Activated CD8-positive, alpha-beta memory T cell treated with anti-CD3 and anti-CD28 coated beads, Interleukin-2, amount 50 U/mL, for 48 hours (primary cell): ENCODE results near the gene NDUFB8.

Experiments
- DNase-seq: peaks from one replicate; pipeline ENCODE4 v3.0.0-alpha.2; 2020

Gene NDUFB8

GRCh38 chr10:100535715-100536353, 6.2 kb upstream of the NDUFB8 start, which contains the start of gene HIF1AN:
HIF1AN (plus strand) TSS chr10:100535943; CDS start chr10:100535959, 16 bp downstream.
- DNase-seq = peak; percentile 86

GRCh38 chr10:100535338-100535714, 5.7 kb upstream of the NDUFB8 start:
- no peak for DNase-seq

GRCh38 chr10:100534726-100535125, 5.1 kb upstream of the NDUFB8 start:
- DNase-seq = no peak

GRCh38 chr10:100531761-100532160, 2.1 kb upstream of the NDUFB8 start:
- DNase-seq = no peak

- no peak for DNase-seq
Observed at GRCh38 chr10:100528921-100529474, 673 bp downstream of the NDUFB8 start.

GRCh38 chr10:100528123-100528886, 1.4 kb downstream of the NDUFB8 start:
- DNase-seq = no peak

- no peak for DNase-seq
Observed at GRCh38 chr10:100524638-100525037, 5.0 kb downstream of the NDUFB8 start.

GRCh38 chr10:100524206-100524605, 5.5 kb downstream of the NDUFB8 start:
- DNase-seq = no peak

GRCh38 chr10:100522945-100523344, 6.7 kb downstream of the NDUFB8 start:
- no peak for DNase-seq

GRCh38 chr10:100522107-100522801, 7.4 kb downstream of the NDUFB8 start:
- no peak for DNase-seq

- no peak for DNase-seq
Observed at GRCh38 chr10:100520811-100521210, 8.9 kb downstream of the NDUFB8 start.

- DNase-seq = no peak
Observed at GRCh38 chr10:100519311-100520051, 10.2 kb downstream of the NDUFB8 start, which contains the start of gene SEC31B. SEC31B (minus strand) TSS chr10:100519861; CDS start chr10:100516952, 2,909 bp downstream.

- peak; percentile 77 for DNase-seq
Observed at GRCh38 chr10:100518761-100519241, 10.9 kb downstream of the NDUFB8 start.

GRCh38 chr10:100516847-100517246, 12.8 kb downstream of the NDUFB8 start:
- DNase-seq = no peak

- no peak for DNase-seq
Observed at GRCh38 chr10:100515612-100516011, 14.1 kb downstream of the NDUFB8 start.

- DNase-seq = peak; percentile 76
Observed at GRCh38 chr10:100510533-100511308, 18.9 kb downstream of the NDUFB8 start.

GRCh38 chr10:100509241-100509840, 20.3 kb downstream of the NDUFB8 start:
- DNase-seq = peak; percentile 77

GRCh38 chr10:100508691-100509150, 20.9 kb downstream of the NDUFB8 start:
- no peak for DNase-seq

GRCh38 chr10:100508266-100508665, 21.4 kb downstream of the NDUFB8 start:
- no peak for DNase-seq

GRCh38 chr10:100507357-100507732, 22.3 kb downstream of the NDUFB8 start:
- DNase-seq = no peak
